Calu3 (cell line): ENCODE measurements around the gene SACM1L. TPM values are rescaled to one million over a fixed set of nuclear protein-coding genes. Genes with fewer than 3 reads are reported as not detected.

Source experiments
- BruUV-seq: library from RNA; stranded (reverse); fragments of 400-500 nt; replicated peaks from 2 replicates; lab custom pipeline; 2021; lab: Mats Ljungman, UMichigan
- CTCF ChIA-PET: fragments of 300-600 bp; sonication (Branson Sonifier 250); formaldehyde crosslinking; loops from one replicate; lab custom pipeline; 2022; ENCODE audit warnings: antibody characterized with exemption; lab: Charles Lee
- DNase-seq: peaks from one replicate; pipeline ENCODE4 v3.0.0; 2022
- H3K27ac Mint-ChIP-seq: one replicate; pipeline ENCODE4 v1.8.0; 2022; ENCODE audit warnings: mixed read lengths; ENCODE audit not compliant: unreplicated experiment
- H3K27me3 Mint-ChIP-seq: one replicate; pipeline ENCODE4 v1.8.0; 2022; ENCODE audit warnings: mixed read lengths; ENCODE audit not compliant: unreplicated experiment
- H3K36me3 Mint-ChIP-seq: one replicate; pipeline ENCODE4 v1.8.0; 2022; ENCODE audit warnings: mild to moderate bottlenecking, moderate library complexity, mixed read lengths; ENCODE audit not compliant: insufficient read depth, unreplicated experiment
- H3K4me1 Mint-ChIP-seq: one replicate; pipeline ENCODE4 v1.8.0; 2022; ENCODE audit warnings: mild to moderate bottlenecking, low read depth, mixed read lengths; ENCODE audit not compliant: unreplicated experiment
- H3K4me3 Mint-ChIP-seq: one replicate; pipeline ENCODE4 v1.8.0; 2022; ENCODE audit warnings: mild to moderate bottlenecking, low read depth, moderate library complexity, mixed read lengths; ENCODE audit not compliant: unreplicated experiment
- H3K9me3 Mint-ChIP-seq: one replicate; pipeline ENCODE4 v1.8.0; 2022; ENCODE audit warnings: low read depth, mixed read lengths; ENCODE audit not compliant: unreplicated experiment
- CTCF ChIP-seq: fragments of 200-600 bp; IDR thresholded peaks from one replicate; pipeline ENCODE4 v1.8.0; 2022; ENCODE audit warnings: antibody characterized with exemption; ENCODE audit not compliant: unreplicated experiment
- intact Hi-C: fragments of 100-400 bp; cut with micrococcal nuclease; formaldehyde crosslinking; loops from one replicate; pipeline ENCODE4 v1.10.0; 2022; ENCODE audit not compliant: unreplicated experiment
- total RNA-seq: library from RNA; stranded (reverse); gene quantifications from 2 replicates; pipeline ENCODE4 v1.2.3, GENCODE V29; 2022

The SACM1L gene
- total RNA-seq, 1 experiment from 2014 or later = 40.5 TPM

- H3K36me3 Mint-ChIP-seq = peaks cover 27% of the 10 kb centered on the region
- no peak for TF ChIP-seq CTCF
- no TSS peak for BruUV-seq
- no peaks in the 10 kb centered on the region for H3K27me3 Mint-ChIP-seq
- peaks cover 11% of the 10 kb centered on the region for H3K4me1 Mint-ChIP-seq
- H3K9me3 Mint-ChIP-seq = no peaks in the 10 kb centered on the region
- no peak overlapping the region for H3K27ac Mint-ChIP-seq
- no peak for DNase-seq
- H3K4me3 Mint-ChIP-seq = no peak overlapping the region
- intact Hi-C loops = no loop called here
- CTCF ChIA-PET = no interaction called here
These were observed 18.8 kb upstream of the SACM1L start for GRCh38 chr3:45670436-45670835.

DNA sequence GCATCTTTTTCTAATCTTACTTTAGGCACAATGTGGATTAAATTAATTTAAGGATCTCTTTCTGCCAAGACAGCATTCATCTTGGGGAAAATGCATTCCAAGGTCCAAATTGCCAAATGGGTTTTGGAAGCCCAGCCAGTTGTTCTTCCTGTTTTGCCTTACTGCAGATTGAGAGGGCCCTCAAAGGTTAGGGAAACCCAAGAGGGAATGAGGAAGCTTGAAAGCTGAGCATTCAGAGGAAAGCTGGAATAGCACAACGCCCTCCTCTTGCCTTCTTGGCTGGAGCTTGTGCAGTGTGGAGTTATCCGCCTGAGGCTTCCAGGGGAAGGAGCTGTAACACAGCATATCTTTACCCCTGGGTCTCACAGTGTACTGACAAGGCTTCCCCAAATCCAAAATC, 18.2 kb upstream of the SACM1L start:
- H3K27me3 Mint-ChIP-seq = no peaks in the 10 kb centered on the region
- no TSS peak for BruUV-seq
- CTCF ChIA-PET = no interaction called here
- DNase-seq = no peak
- no peak for TF ChIP-seq CTCF
- intact Hi-C loops = no loop called here
- no peak overlapping the region for H3K4me3 Mint-ChIP-seq
- peaks cover 11% of the 10 kb centered on the region for H3K4me1 Mint-ChIP-seq
- no peaks in the 10 kb centered on the region for H3K9me3 Mint-ChIP-seq
- H3K27ac Mint-ChIP-seq = no peak overlapping the region
- H3K36me3 Mint-ChIP-seq = peaks cover 27% of the 10 kb centered on the region

DNA sequence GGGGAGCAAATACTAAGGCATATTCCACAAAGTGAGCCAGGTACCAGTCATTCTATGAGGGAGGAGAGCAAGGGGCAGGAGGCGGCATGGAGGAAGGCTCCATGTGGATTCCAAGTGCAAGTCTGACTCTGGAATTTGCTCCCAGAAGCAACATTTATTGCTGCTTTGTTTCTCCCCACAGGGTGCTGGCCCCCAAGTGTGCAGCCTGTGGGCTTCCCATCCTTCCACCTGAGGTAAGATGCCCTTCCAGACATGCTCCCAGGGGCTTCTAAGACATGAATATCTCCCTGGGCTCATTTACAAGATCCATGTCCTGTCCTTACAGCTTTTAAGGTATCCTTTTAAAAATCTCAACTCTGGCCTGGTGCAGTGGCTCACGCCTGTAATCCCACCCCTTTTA, 15.9 kb upstream of the SACM1L start:
- H3K27me3 Mint-ChIP-seq = no peaks in the 10 kb centered on the region
- H3K27ac Mint-ChIP-seq = no peak overlapping the region
- intact Hi-C loops = no loop called here
- DNase-seq = no peak
- no peak overlapping the region for H3K4me3 Mint-ChIP-seq
- no peak for TF ChIP-seq CTCF
- H3K36me3 Mint-ChIP-seq = peaks cover 35% of the 10 kb centered on the region
- peaks cover 3% of the 10 kb centered on the region for H3K4me1 Mint-ChIP-seq
- CTCF ChIA-PET = no interaction called here
- no peaks in the 10 kb centered on the region for H3K9me3 Mint-ChIP-seq
- BruUV-seq = no TSS peak

GRCh38 chr3:45676325-45677032, 12.7 kb upstream of the SACM1L start:
- DNase-seq = no peak
- H3K9me3 Mint-ChIP-seq = no peaks in the 10 kb centered on the region
- H3K27me3 Mint-ChIP-seq = no peaks in the 10 kb centered on the region
- CTCF ChIA-PET = no interaction called here
- no peaks in the 10 kb centered on the region for H3K4me1 Mint-ChIP-seq
- no peak overlapping the region for H3K27ac Mint-ChIP-seq
- no peak for TF ChIP-seq CTCF
- intact Hi-C loops = no loop called here
- no peak overlapping the region for H3K4me3 Mint-ChIP-seq
- peaks cover 30% of the 10 kb centered on the region for H3K36me3 Mint-ChIP-seq
- BruUV-seq = no TSS peak
